GM12878 (cell line): ENCODE results near the gene FXYD1. TPM values are rescaled to one million over a fixed set of nuclear protein-coding genes. Genes with fewer than 3 reads are reported as not detected.

Experiments used
- ATAC-seq: fragments of 200-7000 bp; cut with Tn5 transposase; 3 replicates; pipeline ENCODE4 v1.9.1; 2020; ENCODE audit warnings: mild to moderate bottlenecking, moderate library complexity
- BruUV-seq: library from RNA; stranded (reverse); fragments of 400-500 nt; replicated peaks from 2 replicates; lab custom pipeline; 2021; lab: Mats Ljungman, UMichigan
- CTCF ChIA-PET: fragments of 300-600 bp; sonication (Branson Sonifier 250); formaldehyde crosslinking; extraction: SDS; loops from one replicate; lab custom pipeline; 2021; ENCODE audit warnings: inconsistent platforms; lab: Yijun Ruan, JAX
- POLR2A ChIA-PET: fragments of 350-600 bp; formaldehyde crosslinking; extraction: SDS; loops from one replicate; lab custom pipeline; 2021; ENCODE audit warnings: inconsistent platforms; lab: Charles Lee
- RAD21 ChIA-PET: fragments of 300-600 bp; sonication (Branson Sonifier 250); formaldehyde crosslinking; loops from one replicate; lab custom pipeline; 2023; ENCODE audit warnings: antibody characterized with exemption; ENCODE audit not compliant: unreplicated experiment; lab: Charles Lee
- SMC1A ChIA-PET: fragments of 300-600 bp; sonication (Branson Sonifier 250); formaldehyde crosslinking; loops from one replicate; lab custom pipeline; 2023; ENCODE audit not compliant: unreplicated experiment, uncharacterized antibody; lab: Charles Lee
- DNase-seq: peaks from one replicate; pipeline ENCODE4 v3.0.0-alpha.2; 2011; ENCODE audit warnings: low read depth, low spot score
- FAIRE-seq: peaks from 3 replicates; lab custom pipeline; 2011; peaks lifted over from hg19 to GRCh38; lab: Jason Lieb, UNC
- H2AFZ ChIP-seq: 2 replicates; pipeline ENCODE4 v1.6.0; 2011; ENCODE audit warnings: low read depth, low read length, control low read depth; ENCODE audit not compliant: control insufficient read depth
- H3K27ac ChIP-seq: 2 replicates; pipeline ENCODE4 v1.5.1; 2011; ENCODE audit warnings: control low read depth; ENCODE audit not compliant: control insufficient read depth, insufficient read depth
- H3K27me3 ChIP-seq, 2 experiments: replicated peaks in 1 of 2; 2 replicates each; pipeline versions ENCODE4 v1.6.0 to v1.6.1; 2011; ENCODE audit warnings: low read length in 1 of 2; ENCODE audit not compliant: control insufficient read depth in 2 of 2, insufficient read depth in 2 of 2
- H3K36me3 ChIP-seq, 2 experiments: 2 replicates each; pipeline ENCODE4 v1.5.1; 2011; ENCODE audit warnings: low read length in 1 of 2; ENCODE audit not compliant: control insufficient read depth in 2 of 2, insufficient read depth in 2 of 2
- H3K4me1 ChIP-seq: 2 replicates; pipeline ENCODE4 v1.6.1; 2011; ENCODE audit warnings: mild to moderate bottlenecking, low read length, moderate library complexity, mixed read lengths; ENCODE audit not compliant: control insufficient read depth, insufficient read depth
- H3K4me2 ChIP-seq: 2 replicates; pipeline ENCODE4 v1.6.0; 2011; ENCODE audit warnings: control low read depth; ENCODE audit not compliant: control insufficient read depth, insufficient read depth
- H3K4me3 ChIP-seq: fragments of 200-600 bp; sonication (generic); 2 replicates; pipeline ENCODE4 v1.5.1; 2016
- H3K79me2 ChIP-seq: 2 replicates; pipeline ENCODE4 v1.6.0; 2011; ENCODE audit warnings: low read length; ENCODE audit not compliant: control insufficient read depth, insufficient read depth
- H3K9ac ChIP-seq: 2 replicates; pipeline ENCODE4 v1.8.0; 2011; ENCODE audit warnings: low read length, control low read depth, mixed read lengths; ENCODE audit not compliant: control insufficient read depth, insufficient read depth
- H3K9me3 ChIP-seq: replicated peaks from 3 replicates; pipeline ENCODE4 v1.5.1; 2011; ENCODE audit warnings: mild to moderate bottlenecking, low read length; ENCODE audit not compliant: control insufficient read depth, insufficient read depth
- H4K20me1 ChIP-seq: 2 replicates; pipeline ENCODE4 v1.6.0; 2011; ENCODE audit not compliant: control insufficient read depth, insufficient read depth
- ATF7 ChIP-seq: fragments of 450-650 bp; IDR thresholded peaks from 2 replicates; pipeline ENCODE4 v1.6.1; 2016; ENCODE audit warnings: low read depth, mild to moderate bottlenecking
- CHD1 ChIP-seq: IDR thresholded peaks from 2 replicates; pipeline ENCODE4 v1.6.1; 2012; ENCODE audit warnings: low read depth, low read length, improper control_type of control experiment
- DPF2 ChIP-seq: fragments of 450-650 bp; IDR thresholded peaks from 2 replicates; pipeline ENCODE4 v1.6.1; 2017; ENCODE audit warnings: mild to moderate bottlenecking
- GABPA ChIP-seq: IDR thresholded peaks from 2 replicates; pipeline ENCODE4 v1.6.1; 2014; ENCODE audit warnings: antibody characterized with exemption, low read depth, mild to moderate bottlenecking, inconsistent platforms
- PKNOX1 ChIP-seq: fragments of 450-650 bp; IDR thresholded peaks from 2 replicates; pipeline ENCODE4 v1.6.1; 2016; ENCODE audit warnings: mild to moderate bottlenecking
- SRF ChIP-seq, 2 experiments: IDR thresholded peaks; 2 replicates each; pipeline ENCODE4 v1.6.1; 2011; ENCODE audit warnings: low read depth in 2 of 2, low read length in 2 of 2, mild to moderate bottlenecking in 1 of 2, moderate library complexity in 1 of 2
- ZNF622 ChIP-seq: fragments of 450-650 bp; IDR thresholded peaks from 2 replicates; pipeline ENCODE4 v1.6.1; 2017; ENCODE audit warnings: mild to moderate bottlenecking, inconsistent platforms
- WGBS: methylation state at CpG from one replicate; pipeline ENCODE4 v1.1.6; 2016; ENCODE audit warnings: low lambda C conversion rate; ENCODE audit not compliant: insufficient replicate concordance, insufficient coverage; ENCODE audit errors: missing lambda C conversion rate; 5-methylcytosine and 5-hydroxymethylcytosine counted together
- in situ Hi-C: fragments of 300-500 bp; cut with MboI; formaldehyde crosslinking; loops from 9 replicates; pipeline ENCODE4 v1.14.3; 2018; ENCODE audit warnings: mixed read lengths
- intact Hi-C: fragments of 100-400 bp; cut with micrococcal nuclease; formaldehyde crosslinking; loops from one replicate; pipeline ENCODE4 v1.14.2; 2022; ENCODE audit not compliant: unreplicated experiment
- polyA plus RNA-seq, 11 experiments: library from polyadenylated mRNA; depleted of rRNA in 4 of 11; unstranded in 6 of 11; stranded (reverse) in 5 of 11; fragments of >200 nt; fragmentation: Nextera tagmentation in 4 of 11; fragmentation: Illumina TruSeq in 1 of 11; extraction: Ambion mirVana in 4 of 11; extraction: Trizol in 1 of 11; gene quantifications; 1 replicate in 1 of 11; 2 replicates in 10 of 11; pipeline versions ENCODE4 v1.2.1 to v1.2.3, GENCODE V29; 2011 to 2016; ENCODE audit warnings: inconsistent platforms in 2 of 11, missing spikeins in 2 of 11, low read depth in 1 of 11
- total RNA-seq, 4 experiments: library from RNA; depleted of rRNA in 3 of 4; stranded (reverse); fragments of >200 nt in 3 of 4; fragmentation: Illumina TruSeq in 1 of 4; extraction: Trizol in 1 of 4; gene quantifications; 2 replicates each; pipeline versions ENCODE4 v1.2.1 to v1.2.3, GENCODE V29; 2013 to 2021
- TF ChIP-seq, protein P1 (sequence below): fragments of 450-650 bp; formaldehyde crosslinking; IDR thresholded peaks from 2 replicates; pipeline ENCODE4 v1.4.0; 2022; ENCODE audit warnings: mild to moderate bottlenecking, moderate library complexity

FXYD1 gene
- total and polyA plus RNA-seq, 10 of the 15 experiments (the other 5 are each of a cell fraction or from before 2014, with no cell fraction given): 0.34 to 1.2 (median 0.49) TPM; not detected in 4

- TF ChIP-seq ATF7 (no peak), CHD1 (no peak), DPF2 (no peak), ZNF622 (no peak), PKNOX1 (peak; percentile 39; the same call in 1 of the 2 replicates), SRF (IDR thresholded peaks at IDR 0.05; ENCODE audit: low read depth in 2 of 2, low read length in 2 of 2) (no peak)
- TF ChIP-seq, protein P1, sequence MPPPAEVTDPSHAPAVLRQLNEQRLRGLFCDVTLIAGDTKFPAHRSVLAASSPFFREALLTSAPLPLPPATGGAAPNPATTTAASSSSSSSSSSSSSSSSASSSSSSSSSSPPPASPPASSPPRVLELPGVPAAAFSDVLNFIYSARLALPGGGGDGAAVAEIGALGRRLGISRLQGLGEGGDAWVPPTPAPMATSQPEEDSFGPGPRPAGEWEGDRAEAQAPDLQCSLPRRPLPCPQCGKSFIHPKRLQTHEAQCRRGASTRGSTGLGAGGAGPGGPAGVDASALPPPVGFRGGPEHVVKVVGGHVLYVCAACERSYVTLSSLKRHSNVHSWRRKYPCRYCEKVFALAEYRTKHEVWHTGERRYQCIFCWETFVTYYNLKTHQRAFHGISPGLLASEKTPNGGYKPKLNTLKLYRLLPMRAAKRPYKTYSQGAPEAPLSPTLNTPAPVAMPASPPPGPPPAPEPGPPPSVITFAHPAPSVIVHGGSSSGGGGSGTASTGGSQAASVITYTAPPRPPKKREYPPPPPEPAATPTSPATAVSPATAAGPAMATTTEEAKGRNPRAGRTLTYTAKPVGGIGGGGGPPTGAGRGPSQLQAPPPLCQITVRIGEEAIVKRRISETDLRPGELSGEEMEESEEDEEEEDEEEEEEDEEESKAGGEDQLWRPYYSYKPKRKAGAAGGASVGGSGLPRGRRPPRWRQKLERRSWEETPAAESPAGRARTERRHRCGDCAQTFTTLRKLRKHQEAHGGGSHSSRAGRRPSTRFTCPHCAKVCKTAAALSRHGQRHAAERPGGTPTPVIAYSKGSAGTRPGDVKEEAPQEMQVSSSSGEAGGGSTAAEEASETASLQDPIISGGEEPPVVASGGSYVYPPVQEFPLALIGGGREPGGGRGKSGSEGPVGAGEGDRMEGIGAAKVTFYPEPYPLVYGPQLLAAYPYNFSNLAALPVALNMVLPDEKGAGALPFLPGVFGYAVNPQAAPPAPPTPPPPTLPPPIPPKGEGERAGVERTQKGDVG (CRISPR knock-in tag): no peak
Measured at GRCh38 chr19:35135389-35135909, 3.2 kb upstream of the FXYD1 start (continued).

DNA sequence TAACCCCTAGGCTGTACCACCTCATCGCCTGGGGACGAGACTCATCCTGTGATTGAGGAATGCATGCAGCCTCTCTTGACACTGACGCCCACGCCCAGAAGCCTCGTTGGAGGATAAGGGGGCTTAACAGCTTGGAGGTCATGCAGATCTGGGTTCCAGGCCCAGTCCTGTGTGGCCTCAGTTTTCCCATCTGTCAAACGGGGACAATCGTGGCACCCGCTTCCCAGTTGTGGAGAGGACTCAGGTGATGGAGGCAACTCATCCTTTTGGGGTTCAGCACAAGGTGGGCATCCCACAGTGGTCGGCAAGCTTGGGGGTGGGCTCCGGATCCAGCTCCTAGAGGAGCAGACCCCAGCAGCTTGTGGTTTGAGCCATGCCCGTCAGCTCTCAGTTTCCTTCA lies 2.4 kb upstream of the FXYD1 start:
- Histone ChIP-seq H3K9ac (no peak overlapping the region), H3K79me2 (no peaks in the 10 kb centered on the region), H3K27ac (no peak overlapping the region), H3K4me2 (no peak overlapping the region), H3K36me3 (no peaks in the 10 kb centered on the region), H3K4me3 (no peak overlapping the region), H2AFZ (no peak overlapping the region), H3K9me3 (no peaks in the 10 kb centered on the region), H3K4me1 (peaks cover 4% of the 10 kb centered on the region; the same call in 1 of the 2 replicates), H3K27me3 (no peaks in the 10 kb centered on the region), H4K20me1 (no peaks in the 10 kb centered on the region)
- no peak for TF ChIP-seq GABPA
- in situ Hi-C loops: loop anchor here (5.0 kb wide), 1 partner anchor 69 kb away; no protein-coding TSS in a partner anchor
- no TSS peak for BruUV-seq
- ChIA-PET POLR2A (interaction anchor here (1.0 to 1.3 kb wide), 2 partner anchors 13 to 69 kb away, joined by 3 read pairs; no protein-coding TSS in a partner anchor), SMC1A (interaction anchor here (0.6 to 3.8 kb wide), 14 partner anchors 10 to 119 kb away, joined by 3 to 30 read pairs (median 4); partner anchors contain the start of gene FXYD3), RAD21 (interaction anchor here (0.6 to 3.0 kb wide), 10 partner anchors 12 to 92 kb away, joined by 3 to 30 read pairs (median 4); partner anchors contain the start of gene FXYD5), CTCF (interaction anchor here (0.7 to 5.0 kb wide), 29 partner anchors 9 to 136 kb away, joined by 3 to 75 read pairs (median 4); partner anchors contain the start of genes FXYD3 and GRAMD1A)
- no peak for FAIRE-seq
- DNase-seq: no peak
- intact Hi-C loops: loop anchor here (10.0 kb wide), 1 partner anchor 161 kb away; no protein-coding TSS in a partner anchor
- WGBS: 40% methylated on average over 11 of the region's 11 CpGs
- no peak for ATAC-seq
